ENCODE data around the gene TTC9B. TPM values are rescaled to one million over a fixed set of nuclear protein-coding genes. Genes with fewer than 3 reads are reported as not detected.

The TTC9B gene
- polyA plus RNA-seq, 2 of the 4 experiments (the other 2 are of a cell fraction) = not detected

DNA sequence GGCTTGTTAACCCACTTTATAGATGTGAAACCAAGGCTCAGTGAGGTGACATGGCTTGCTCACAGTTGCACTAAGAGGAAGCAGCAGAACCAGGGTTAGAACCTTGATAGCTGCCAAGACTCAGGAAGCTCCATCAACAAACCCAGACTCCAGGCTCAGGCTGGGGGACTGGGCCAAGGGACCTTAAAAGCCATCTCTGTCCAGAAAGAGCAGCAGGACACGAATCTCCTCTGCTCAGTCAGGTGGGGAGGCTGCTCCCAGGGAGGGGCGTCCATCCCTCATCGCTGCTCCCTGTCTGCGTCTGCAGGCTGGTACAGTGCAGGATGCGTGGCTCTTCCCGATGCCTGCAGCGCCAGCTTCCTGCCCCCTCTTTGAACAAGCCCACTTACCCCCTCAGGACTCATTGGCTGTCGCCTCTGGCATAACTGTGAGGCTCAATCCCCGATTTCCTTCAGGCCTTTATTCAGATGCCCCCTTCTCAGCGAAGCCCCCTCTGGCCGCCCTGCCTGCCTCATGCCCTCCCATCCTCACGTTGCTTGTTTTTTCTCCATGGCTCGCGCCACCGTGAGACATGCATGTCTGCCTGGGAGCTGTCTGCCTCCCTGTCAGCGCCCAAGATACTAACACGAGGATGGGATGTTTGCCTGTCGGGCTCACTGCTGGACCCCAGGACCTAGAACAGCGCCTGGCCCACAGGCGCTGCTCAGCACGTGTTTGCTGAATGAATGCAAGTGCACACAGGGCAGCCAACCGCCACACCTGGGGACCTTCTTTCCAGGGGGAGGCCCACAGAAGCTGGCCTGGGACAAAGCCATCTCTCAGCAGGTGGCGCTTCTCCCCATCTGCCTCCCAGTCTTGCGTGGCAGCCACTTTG, 45.5 kb upstream of the TTC9B start:
- TF ChIP-seq, protein P1, sequence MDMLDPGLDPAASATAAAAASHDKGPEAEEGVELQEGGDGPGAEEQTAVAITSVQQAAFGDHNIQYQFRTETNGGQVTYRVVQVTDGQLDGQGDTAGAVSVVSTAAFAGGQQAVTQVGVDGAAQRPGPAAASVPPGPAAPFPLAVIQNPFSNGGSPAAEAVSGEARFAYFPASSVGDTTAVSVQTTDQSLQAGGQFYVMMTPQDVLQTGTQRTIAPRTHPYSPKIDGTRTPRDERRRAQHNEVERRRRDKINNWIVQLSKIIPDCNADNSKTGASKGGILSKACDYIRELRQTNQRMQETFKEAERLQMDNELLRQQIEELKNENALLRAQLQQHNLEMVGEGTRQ (IDR thresholded peaks at IDR 0.05) = no peak
- TF ChIP-seq RNF2 (IDR thresholded peaks at IDR 0.05; ENCODE audit: borderline replicate concordance, low read depth) = no peak
- TF ChIP-seq RARB (CRISPR knock-in tag; IDR thresholded peaks at IDR 0.05) = no peak
- TF ChIP-seq TP53 (CRISPR knock-in tag; IDR thresholded peaks at IDR 0.05) = no peak
- no peak for TF ChIP-seq FOXS1 (CRISPR knock-in tag; IDR thresholded peaks at IDR 0.05)
- POLR2A ChIA-PET = no interaction called here
- Histone ChIP-seq H3K27ac (no peak overlapping the region), H3K9me3 (no peaks in the 10 kb centered on the region), H3K4me3 (no peak overlapping the region), H3K4me1 (peaks cover 6% of the 10 kb centered on the region; the same call in 2 of the 3 replicates), H3K4me2 (no peak overlapping the region)
- peak; percentile 9 to 19; a peak in 2 of 6 replicates for ATAC-seq
- CTCF ChIA-PET = interaction anchor here (0.6 to 10.4 kb wide), 8 partner anchors 9 to 967 kb away, joined by 3 to 86 read pairs (median 4); partner anchors contain the start of gene AKT2
- 95% methylated on average over 24 of the region's 24 CpGs for WGBS (ENCODE audit: missing lambda C conversion rate)
- FAIRE-seq = no peak
- no peak for DNase-seq (ENCODE audit: low read depth in 1 of 2, low spot score in 1 of 2)

GRCh38 chr19:40262422-40262821, 44.2 kb upstream of the TTC9B start:
- TF ChIP-seq, protein P2, sequence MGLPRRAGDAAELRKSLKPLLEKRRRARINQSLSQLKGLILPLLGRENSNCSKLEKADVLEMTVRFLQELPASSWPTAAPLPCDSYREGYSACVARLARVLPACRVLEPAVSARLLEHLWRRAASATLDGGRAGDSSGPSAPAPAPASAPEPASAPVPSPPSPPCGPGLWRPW (IDR thresholded peaks at IDR 0.05) = no peak
- no peak for TF ChIP-seq EHF (CRISPR knock-in tag; IDR thresholded peaks at IDR 0.05)
- no peak for TF ChIP-seq CBX8 (IDR thresholded peaks at IDR 0.05)
- TF ChIP-seq, protein P3, sequence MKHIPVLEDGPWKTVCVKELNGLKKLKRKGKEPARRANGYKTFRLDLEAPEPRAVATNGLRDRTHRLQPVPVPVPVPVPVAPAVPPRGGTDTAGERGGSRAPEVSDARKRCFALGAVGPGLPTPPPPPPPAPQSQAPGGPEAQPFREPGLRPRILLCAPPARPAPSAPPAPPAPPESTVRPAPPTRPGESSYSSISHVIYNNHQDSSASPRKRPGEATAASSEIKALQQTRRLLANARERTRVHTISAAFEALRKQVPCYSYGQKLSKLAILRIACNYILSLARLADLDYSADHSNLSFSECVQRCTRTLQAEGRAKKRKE (CRISPR knock-in tag; IDR thresholded peaks at IDR 0.05; ENCODE audit: low read depth) = no peak
- TF ChIP-seq GATA3 (IDR thresholded peaks at IDR 0.05; ENCODE audit: borderline replicate concordance) = no peak
- no peak for TF ChIP-seq REST (IDR thresholded peaks at IDR 0.05)
- TF ChIP-seq MYC (IDR thresholded peaks at IDR 0.05; ENCODE audit: borderline replicate concordance, low read length) = no peak
- no peak for TF ChIP-seq HEYL (CRISPR knock-in tag; IDR thresholded peaks at IDR 0.05)
- TF ChIP-seq HOXB13 (CRISPR knock-in tag; IDR thresholded peaks at IDR 0.05; ENCODE audit: low read depth) = no peak
- no peak for TF ChIP-seq TFCP2L1 (CRISPR knock-in tag; IDR thresholded peaks at IDR 0.05)
- TF ChIP-seq, protein P4, sequence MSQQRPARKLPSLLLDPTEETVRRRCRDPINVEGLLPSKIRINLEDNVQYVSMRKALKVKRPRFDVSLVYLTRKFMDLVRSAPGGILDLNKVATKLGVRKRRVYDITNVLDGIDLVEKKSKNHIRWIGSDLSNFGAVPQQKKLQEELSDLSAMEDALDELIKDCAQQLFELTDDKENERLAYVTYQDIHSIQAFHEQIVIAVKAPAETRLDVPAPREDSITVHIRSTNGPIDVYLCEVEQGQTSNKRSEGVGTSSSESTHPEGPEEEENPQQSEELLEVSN (IDR thresholded peaks at IDR 0.05; ENCODE audit: borderline replicate concordance, low read depth) = no peak
- TF ChIP-seq JUNB (IDR thresholded peaks at IDR 0.05) = no peak
- H3K4me2 ChIP-seq = no peak overlapping the region
- ATAC-seq (no peak; a peak in 1 of 6 replicates), DNase-seq (ENCODE audit: low read depth in 1 of 2, low spot score in 1 of 2) (no peak), FAIRE-seq (no peak)
- no peaks in the 10 kb centered on the region for H3K9me3 ChIP-seq
- no peak overlapping the region for H3K27ac ChIP-seq
- 79% methylated on average over 3 of the region's 3 CpGs for WGBS (ENCODE audit: missing lambda C conversion rate)
- ChIA-PET POLR2A (no interaction called here), CTCF (interaction anchor here (0.9 to 10.4 kb wide), 7 partner anchors 9 to 372 kb away, joined by 3 to 86 read pairs (median 3); partner anchors contain the start of gene AKT2)
- H3K4me3 ChIP-seq = no peak overlapping the region
- peaks cover 6% of the 10 kb centered on the region; the same call in 2 of the 3 replicates for H3K4me1 ChIP-seq

All from A549 (cell line).